Astrocyte (in vitro differentiated cells and primary cell): ENCODE results near the gene KRT17.

Source experiments
- CTCF ChIP-seq: IDR thresholded peaks from 2 replicates; pipeline ENCODE4 v1.5.1; 2011; ENCODE audit warnings: low read depth, mild to moderate bottlenecking, inconsistent platforms, low read length, moderate library complexity; ENCODE audit not compliant: insufficient read depth
- EZH2 ChIP-seq: IDR thresholded peaks from 2 replicates; pipeline ENCODE4 v1.6.1; 2012; ENCODE audit warnings: mild to moderate bottlenecking, low read length, inconsistent platforms; ENCODE audit not compliant: insufficient read depth

GRCh38 chr17:41664587-41665565 lies 40.5 kb upstream of the KRT17 start:
- no peak for TF ChIP-seq CTCF
- TF ChIP-seq EZH2, result no peak
